ENCODE measurements around the gene MPP3.
"Not testable (repeated sequence)": the region's sequence is repeated elsewhere in the genome, so short reads cannot be mapped to it uniquely, and the experiment has no call there.

DNA sequence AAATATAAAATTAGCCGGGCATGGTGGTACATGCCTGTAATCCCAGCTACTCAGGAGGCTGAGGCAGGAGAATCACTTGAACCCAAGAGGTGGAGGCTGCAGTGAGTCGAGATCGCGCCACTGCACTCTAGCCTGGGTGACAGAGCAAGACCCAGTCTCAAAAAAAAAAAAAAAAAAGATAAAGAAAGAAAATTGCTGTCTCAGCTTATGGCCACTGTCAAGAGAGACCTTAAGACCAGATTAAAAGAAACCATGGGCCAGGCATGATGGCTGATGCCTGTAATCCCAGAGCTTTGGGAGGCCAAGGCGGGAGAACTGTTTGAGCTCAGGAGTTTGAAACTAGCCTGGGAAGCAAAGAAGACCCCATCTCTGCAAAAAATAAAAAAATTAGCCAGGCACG, 36.1 kb upstream of the MPP3 start:
- not testable (repeated sequence) for TF ChIP-seq CTCF (optimal IDR thresholded peaks at IDR 0.05 in 1 of 3, IDR thresholded peaks at IDR 0.05 in 1 of 3, conservative IDR thresholded peaks at IDR 0.05 in 1 of 3; ENCODE audit: extremely low read depth in 1 of 3, insufficient read depth in 2 of 3, low read length in 3 of 3); EZH2 (IDR thresholded peaks at IDR 0.05; ENCODE audit: low read length)

Data from keratinocyte (primary cell).